Common myeloid progenitor, CD34-positive (primary cell): ENCODE results near the gene VPS13C.

Source experiments
- CTCF ChIA-PET: fragments of 350-600 bp; sonication (Branson Sonifier 250); formaldehyde crosslinking; loops from one replicate; lab custom pipeline; 2021; ENCODE audit warnings: antibody characterized with exemption; lab: Charles Lee
- POLR2A ChIA-PET: fragments of 350-600 bp; sonication (Branson Sonifier 250); formaldehyde crosslinking; loops from one replicate; lab custom pipeline; 2021; ENCODE audit warnings: antibody characterized with exemption; lab: Charles Lee
- DNase-seq, 3 donors: peaks; one replicate each; pipeline versions ENCODE4 v3.0.0 to v3.0.0-alpha.2; 2013
- H3K27ac ChIP-seq, 2 experiments: 1 replicate in 1 of 2; 2 replicates in 1 of 2; pipeline ENCODE4 v1.7.0; 2013; ENCODE audit warnings: inconsistent platforms in 2 of 2, low read length in 2 of 2, mild to moderate bottlenecking in 2 of 2, low read depth in 1 of 2, moderate library complexity in 1 of 2; ENCODE audit not compliant: severe bottlenecking in 2 of 2, insufficient read depth in 1 of 2, poor library complexity in 1 of 2
- H3K27me3 ChIP-seq, 5 experiments: replicated peaks in 2 of 5; 1 replicate in 3 of 5; 2 replicates in 2 of 5; pipeline versions ENCODE4 v1.6.1 to v1.7.0; 2013; ENCODE audit warnings: low read length in 4 of 5, mild to moderate bottlenecking in 2 of 5, moderate library complexity in 2 of 5, inconsistent platforms in 1 of 5; ENCODE audit not compliant: insufficient read depth in 5 of 5, control insufficient read depth in 4 of 5
- H3K36me3 ChIP-seq, 4 experiments: 1 replicate in 2 of 4; 2 replicates in 2 of 4; pipeline versions ENCODE4 v1.6.1 to v1.7.0; 2013; ENCODE audit warnings: low read length in 3 of 4, control low read depth in 1 of 4, mild to moderate bottlenecking in 1 of 4; ENCODE audit not compliant: control insufficient read depth in 4 of 4, insufficient read depth in 4 of 4
- H3K4me1 ChIP-seq, 4 experiments: 1 replicate in 3 of 4; 2 replicates in 1 of 4; pipeline versions ENCODE4 v1.6.1 to v1.7.1; 2013; ENCODE audit warnings: low read length in 3 of 4, mild to moderate bottlenecking in 3 of 4, control low read depth in 1 of 4, inconsistent platforms in 1 of 4, moderate library complexity in 1 of 4; ENCODE audit not compliant: control insufficient read depth in 4 of 4, insufficient read depth in 4 of 4; ENCODE audit errors: control extremely low read depth in 1 of 4
- H3K4me3 ChIP-seq, 7 experiments: 1 replicate in 4 of 7; 2 replicates in 3 of 7; pipeline versions ENCODE4 v1.5.1 to v1.7.0; 2013; ENCODE audit warnings: mild to moderate bottlenecking in 7 of 7, low read length in 6 of 7, moderate library complexity in 6 of 7, inconsistent platforms in 2 of 7, low read depth in 2 of 7, control low read depth in 1 of 7; ENCODE audit not compliant: insufficient read depth in 4 of 7, control insufficient read depth in 1 of 7; ENCODE audit errors: extremely low read depth in 1 of 7
- H3K9me3 ChIP-seq, 5 experiments: 1 replicate in 4 of 5; 2 replicates in 1 of 5; pipeline versions ENCODE4 v1.6.1 to v1.7.1; 2013; ENCODE audit warnings: low read length in 4 of 5, mild to moderate bottlenecking in 2 of 5, inconsistent platforms in 1 of 5, low read depth in 1 of 5, moderate library complexity in 1 of 5; ENCODE audit not compliant: control insufficient read depth in 4 of 5, insufficient read depth in 2 of 5; ENCODE audit errors: control extremely low read depth in 1 of 5
- WGBS: methylation state at CpG from one replicate; pipeline ENCODE4 v1.1.5; 2013; ENCODE audit not compliant: insufficient coverage; 5-methylcytosine and 5-hydroxymethylcytosine counted together

The VPS13C gene

GRCh38 chr15:61889706-61890105, 170.5 kb downstream of the VPS13C start:
- ChIA-PET CTCF (no interaction called here), POLR2A (no interaction called here)
- H3K9me3 ChIP-seq, result peaks cover 10 to 28% (median 15%) of the 10 kb centered on the region in 5 experiments
- no peaks in the 10 kb centered on the region for H3K4me1 ChIP-seq
- no peaks in the 10 kb centered on the region for H3K27me3 ChIP-seq
- no peak overlapping the region for H3K4me3 ChIP-seq
- H3K36me3 ChIP-seq, result peaks cover 29 to 64% (median 31%) of the 10 kb centered on the region in 4 experiments
- DNase-seq, result no peak
- WGBS, result no CpG with 5 or more reads among the region's 3 CpGs
- H3K27ac ChIP-seq, result no peak overlapping the region

- DNase-seq, result no peak
- Histone ChIP-seq H3K4me1 (no peaks in the 10 kb centered on the region), H3K27me3 (no peaks in the 10 kb centered on the region), H3K4me3 (no peak overlapping the region), H3K36me3 (peaks cover 23 to 51% (median 28%) of the 10 kb centered on the region in 4 experiments), H3K27ac (no peak overlapping the region), H3K9me3 (peaks cover 7 to 17% (median 12%) of the 10 kb centered on the region in 5 experiments)
- no CpG with 5 or more reads among the region's 5 CpGs for WGBS
- ChIA-PET POLR2A (no interaction called here), CTCF (no interaction called here)
Observed at GRCh38 chr15:61888074-61888780, 172.0 kb downstream of the VPS13C start.

- Histone ChIP-seq H3K4me3 (no peak overlapping the region), H3K27ac (no peak overlapping the region), H3K27me3 (no peaks in the 10 kb centered on the region), H3K4me1 (no peaks in the 10 kb centered on the region), H3K9me3 (no peaks in the 10 kb centered on the region), H3K36me3 (peaks cover 5 to 18% (median 15%) of the 10 kb centered on the region in 4 experiments)
- POLR2A ChIA-PET, result no interaction called here
- 100% methylated on average over 3 of the region's 5 CpGs for WGBS
- CTCF ChIA-PET, result interaction anchor here (1.6 kb wide), 1 partner anchor 11 kb away, joined by 6 read pairs; no protein-coding TSS in a partner anchor
- DNase-seq, result no peak
Observed at GRCh38 chr15:61880084-61880483, 180.2 kb downstream of the VPS13C start.

- H3K4me3 ChIP-seq, result no peak overlapping the region
- H3K4me1 ChIP-seq, result no peaks in the 10 kb centered on the region
- H3K9me3 ChIP-seq, result no peaks in the 10 kb centered on the region
- peaks cover 5 to 18% (median 14%) of the 10 kb centered on the region in 4 experiments for H3K36me3 ChIP-seq
- ChIA-PET CTCF (interaction anchor here (1.6 kb wide), 1 partner anchor 10 kb away, joined by 6 read pairs; no protein-coding TSS in a partner anchor), POLR2A (no interaction called here)
- H3K27me3 ChIP-seq, result no peaks in the 10 kb centered on the region
- DNase-seq, result no peak
- WGBS, result no CpG with 5 or more reads among the region's 3 CpGs
- H3K27ac ChIP-seq, result no peak overlapping the region
Observed at GRCh38 chr15:61879219-61879618, 181.0 kb downstream of the VPS13C start.

- Histone ChIP-seq H3K36me3 (peaks cover 13 to 60% (median 31%) of the 10 kb centered on the region in 4 experiments), H3K9me3 (no peaks in the 10 kb centered on the region), H3K27me3 (no peaks in the 10 kb centered on the region), H3K27ac (no peak overlapping the region), H3K4me3 (no peak overlapping the region), H3K4me1 (no peaks in the 10 kb centered on the region)
- CTCF ChIA-PET, result interaction anchor here (0.7 to 0.9 kb wide), 2 partner anchors 195 to 381 kb away, joined by 3 read pairs; partner anchors contain the start of gene C2CD4A
- DNase-seq, result peak; percentile 9 to 27 (median 23)
- POLR2A ChIA-PET, result no interaction called here
- WGBS, result 100% methylated on average over 1 of the region's 1 CpG
Observed at GRCh38 chr15:61871926-61872522, 188.2 kb downstream of the VPS13C start.

DNA sequence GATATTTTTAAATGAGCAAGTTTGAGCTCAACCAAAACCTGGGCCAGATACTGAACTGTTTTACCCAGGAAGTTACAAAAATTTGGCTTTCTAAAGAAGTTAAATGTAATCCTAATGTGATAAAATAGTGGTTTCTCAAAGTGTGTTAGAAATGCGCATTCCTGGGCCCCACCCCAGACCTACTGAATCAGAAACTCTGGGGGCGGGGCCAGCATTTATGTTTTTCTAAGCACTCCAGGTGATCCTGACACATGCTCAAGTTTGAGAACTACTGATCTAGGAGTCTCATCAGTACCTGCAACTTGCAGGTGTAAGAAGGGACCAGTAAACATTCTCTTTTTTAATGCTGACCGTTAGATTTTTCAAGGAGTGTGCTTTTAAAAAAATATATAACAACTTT, 190.6 kb downstream of the VPS13C start:
- no peaks in the 10 kb centered on the region for H3K27me3 ChIP-seq
- 100% methylated on average over 2 of the region's 3 CpGs for WGBS
- DNase-seq, result no peak
- H3K4me3 ChIP-seq, result no peak overlapping the region
- no peak overlapping the region for H3K27ac ChIP-seq
- no peaks in the 10 kb centered on the region for H3K9me3 ChIP-seq
- CTCF ChIA-PET, result interaction anchor here (1.1 to 1.8 kb wide), 2 partner anchors 10 to 383 kb away, joined by 3 to 6 read pairs; no protein-coding TSS in a partner anchor
- peaks cover 13 to 50% (median 23%) of the 10 kb centered on the region in 4 experiments for H3K36me3 ChIP-seq
- H3K4me1 ChIP-seq, result no peaks in the 10 kb centered on the region
- POLR2A ChIA-PET, result no interaction called here

DNA sequence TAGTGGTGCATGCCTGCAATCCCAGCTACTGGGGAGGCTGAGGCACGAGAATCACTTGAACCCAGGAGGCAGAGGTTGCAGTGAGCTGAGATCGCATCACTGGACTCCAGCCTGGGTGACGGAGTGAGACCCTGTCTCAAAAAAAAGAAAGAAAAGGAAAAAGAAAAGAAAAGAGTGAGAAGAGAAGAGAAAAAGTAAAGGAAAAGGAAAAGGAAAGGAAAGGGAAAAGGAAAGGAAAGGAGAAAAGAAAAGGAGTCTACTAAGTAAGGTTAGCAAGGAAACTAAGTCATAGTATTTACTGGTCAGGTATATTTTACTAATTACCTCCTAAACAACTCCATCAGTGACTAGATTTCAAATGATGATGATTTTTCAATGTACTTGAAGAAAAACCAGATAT, 198.3 kb downstream of the VPS13C start:
- Histone ChIP-seq H3K9me3 (no peaks in the 10 kb centered on the region), H3K27ac (no peak overlapping the region), H3K36me3 (peaks cover 2 to 15% (median 7%) of the 10 kb centered on the region in 4 experiments), H3K27me3 (no peaks in the 10 kb centered on the region), H3K4me1 (no peaks in the 10 kb centered on the region), H3K4me3 (no peak overlapping the region)
- no peak for DNase-seq
- ChIA-PET CTCF (interaction anchor here (0.6 kb wide), 1 partner anchor 916 kb away, joined by 3 read pairs; no protein-coding TSS in a partner anchor), POLR2A (no interaction called here)
- WGBS, result 100% methylated on average over 3 of the region's 3 CpGs
